Measurements from ENCODE around the gene MAP3K21. TPM values are rescaled to one million over a fixed set of nuclear protein-coding genes. Genes with fewer than 3 reads are reported as not detected.

MAP3K21 gene
- polyA plus RNA-seq, 5 donors = 17.0 to 29.9 (median 24.8) TPM

GRCh38 chr1:233433436-233434210 is 106.1 kb downstream of the MAP3K21 start:
- DNase-seq = no peak

Other genes starting within 250 kb of the MAP3K21 start
- gene PCNX2, start 32.0 kb upstream of the MAP3K21 start, polyA plus RNA-seq (ENCODE audit: insufficient read depth in 1 of 5, insufficient read length in 5 of 5, low replicate concordance in 1 of 5) = 10 to 100 TPM in 3 of 5 donors, 1 to 10 TPM in 2; 8.2 to 13.1 (median 12.6) TPM

All from right lung (tissue), 5 donors.